Stimulated activated CD8-positive, alpha-beta memory T cell treated with anti-CD3 and anti-CD28 coated beads, Interleukin-12 subunit alpha, Interleukin-12 subunit beta, amount 100 ng/mL, for 4 hours (primary cell): Measurements from ENCODE around the gene KAZALD1.

Experiments used
- DNase-seq: peaks from one replicate; pipeline ENCODE4 v3.0.0-alpha.2; 2020; ENCODE audit warnings: low read depth

KAZALD1 gene

DNA sequence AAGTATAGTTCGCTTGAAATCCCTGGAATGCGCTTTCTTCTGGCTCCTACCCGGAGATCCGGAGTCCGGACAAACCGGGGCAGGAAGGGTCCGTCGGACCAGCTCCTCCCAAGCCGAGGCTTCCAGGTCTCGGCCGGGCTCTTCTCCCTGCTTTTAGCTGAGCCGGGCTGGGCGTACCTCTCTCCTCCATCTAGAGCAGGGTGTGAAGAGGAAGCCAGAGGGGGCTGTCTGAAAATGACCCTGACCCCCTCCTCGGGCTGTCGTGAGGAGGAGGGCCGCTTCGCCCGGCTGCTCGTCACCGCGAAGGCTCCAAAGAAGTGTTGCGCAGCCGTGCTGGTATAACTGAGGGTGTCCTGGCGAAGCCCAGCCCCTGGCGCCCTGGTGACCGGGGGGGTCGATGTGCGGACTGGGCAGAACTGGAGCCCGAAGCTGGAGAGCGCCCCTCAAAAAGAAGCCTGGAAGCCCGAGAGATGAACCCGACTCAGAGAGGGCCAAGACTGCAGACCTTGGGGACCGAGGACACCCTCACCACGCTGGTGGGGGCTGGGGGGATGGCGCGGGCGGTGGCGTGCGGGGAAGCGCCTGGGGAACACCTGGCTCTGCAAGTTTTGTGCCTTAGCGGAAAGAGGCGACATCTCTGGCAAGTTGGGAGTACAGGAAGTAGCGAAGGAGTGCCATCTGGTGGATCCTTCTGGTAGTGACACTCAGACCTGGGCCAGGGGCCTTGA lies 5.7 kb downstream of the KAZALD1 start:
- DNase-seq: peak; percentile 49

GRCh38 chr10:101069441-101069840 lies 7.7 kb downstream of the KAZALD1 start:
- no peak for DNase-seq

- no peak for DNase-seq
Measured at GRCh38 chr10:101070098-101070497, 8.3 kb downstream of the KAZALD1 start.

DNA sequence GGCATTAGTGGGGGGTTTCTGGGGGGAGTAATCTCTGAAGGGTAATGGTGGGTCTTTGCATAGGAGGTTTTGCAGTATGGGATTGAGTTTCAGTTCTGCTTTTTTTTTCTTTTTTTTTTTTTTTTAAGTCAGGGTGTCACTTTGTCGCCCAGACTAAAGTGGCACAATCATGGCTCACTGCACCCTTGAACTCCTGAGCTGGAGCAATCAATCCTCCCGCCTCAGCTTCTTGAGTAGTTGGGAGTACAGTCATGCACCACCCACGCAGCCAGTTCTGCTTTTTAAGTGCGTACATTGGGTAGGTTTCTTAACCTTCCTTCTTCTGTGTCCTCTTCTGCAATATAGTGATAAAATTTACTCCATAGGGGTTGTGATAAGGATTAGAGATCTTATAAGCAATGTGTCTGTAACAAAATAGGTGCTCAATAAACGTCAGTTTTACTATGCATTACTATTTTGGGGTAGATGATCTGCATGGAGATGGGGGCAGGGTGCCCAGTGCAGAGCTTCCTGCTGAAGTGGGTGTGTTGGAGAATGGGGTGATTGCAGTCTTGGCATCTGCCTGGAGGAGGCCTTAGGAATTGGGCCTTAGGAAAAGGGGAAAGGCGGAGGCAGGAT lies 9.6 kb downstream of the KAZALD1 start:
- DNase-seq: no peak

- no peak for DNase-seq
Measured at GRCh38 chr10:101071885-101072433, 10.2 kb downstream of the KAZALD1 start.

DNA sequence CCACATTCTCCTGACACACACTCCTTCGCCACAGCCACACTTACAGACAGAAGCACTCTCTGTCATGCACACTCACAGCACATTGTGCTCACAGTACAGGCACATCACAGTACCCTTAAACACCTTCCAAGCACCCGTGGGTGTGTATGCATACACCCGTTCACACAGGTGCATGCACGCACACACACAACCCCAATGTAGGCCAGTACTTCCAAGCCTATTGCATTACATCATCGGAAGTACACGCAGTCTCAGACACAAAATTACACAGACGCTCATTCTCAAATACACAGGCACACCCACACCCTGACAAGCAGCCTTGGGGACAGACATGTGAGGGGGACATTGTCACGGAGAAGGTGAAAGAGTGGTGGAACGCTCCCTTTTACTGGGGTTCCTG lies 11.1 kb downstream of the KAZALD1 start:
- DNase-seq: no peak

GRCh38 chr10:101073631-101074030 lies 11.8 kb downstream of the KAZALD1 start:
- no peak for DNase-seq

DNA sequence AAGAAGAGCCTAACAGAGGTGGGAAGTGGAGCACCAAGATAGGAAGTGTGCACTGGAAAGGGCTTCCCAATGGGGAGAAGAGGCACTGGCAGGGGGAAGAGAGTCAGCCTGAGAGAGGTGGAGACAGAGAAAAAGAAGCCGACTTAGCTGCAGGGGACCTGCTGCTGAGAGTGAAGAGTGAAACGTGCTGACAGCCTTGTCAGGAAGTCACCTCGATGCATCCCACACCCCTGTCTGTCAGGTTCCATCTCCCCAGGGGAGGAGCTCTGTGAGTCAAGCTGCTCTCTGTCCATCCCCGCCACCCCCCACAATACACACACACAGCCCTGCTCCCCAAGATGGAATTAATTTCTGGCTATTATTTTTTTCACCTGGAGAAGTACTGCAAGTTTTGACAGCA lies 14.0 kb downstream of the KAZALD1 start:
- DNase-seq: no peak

DNA sequence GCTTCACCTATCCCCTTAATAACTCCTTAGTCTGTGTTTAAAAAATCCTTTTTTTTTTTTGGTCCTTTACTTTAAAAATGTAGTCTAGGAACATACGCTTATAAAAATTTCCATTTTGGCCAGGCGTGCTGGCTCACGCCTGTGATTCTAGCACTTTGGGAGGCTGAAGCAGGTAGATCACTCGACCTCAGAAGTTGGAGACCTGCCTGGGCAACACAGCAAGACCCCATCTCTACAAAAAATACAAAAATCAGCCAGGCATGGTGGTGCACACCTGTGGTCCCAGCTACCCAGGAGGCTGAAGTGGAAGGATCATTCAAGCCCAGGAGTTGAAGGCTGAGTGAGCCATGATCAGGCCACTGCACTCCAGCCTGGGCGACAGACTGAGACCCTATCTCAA lies 14.8 kb downstream of the KAZALD1 start:
- DNase-seq: no peak

GRCh38 chr10:101079874-101080273 lies 18.1 kb downstream of the KAZALD1 start:
- no peak for DNase-seq

DNA sequence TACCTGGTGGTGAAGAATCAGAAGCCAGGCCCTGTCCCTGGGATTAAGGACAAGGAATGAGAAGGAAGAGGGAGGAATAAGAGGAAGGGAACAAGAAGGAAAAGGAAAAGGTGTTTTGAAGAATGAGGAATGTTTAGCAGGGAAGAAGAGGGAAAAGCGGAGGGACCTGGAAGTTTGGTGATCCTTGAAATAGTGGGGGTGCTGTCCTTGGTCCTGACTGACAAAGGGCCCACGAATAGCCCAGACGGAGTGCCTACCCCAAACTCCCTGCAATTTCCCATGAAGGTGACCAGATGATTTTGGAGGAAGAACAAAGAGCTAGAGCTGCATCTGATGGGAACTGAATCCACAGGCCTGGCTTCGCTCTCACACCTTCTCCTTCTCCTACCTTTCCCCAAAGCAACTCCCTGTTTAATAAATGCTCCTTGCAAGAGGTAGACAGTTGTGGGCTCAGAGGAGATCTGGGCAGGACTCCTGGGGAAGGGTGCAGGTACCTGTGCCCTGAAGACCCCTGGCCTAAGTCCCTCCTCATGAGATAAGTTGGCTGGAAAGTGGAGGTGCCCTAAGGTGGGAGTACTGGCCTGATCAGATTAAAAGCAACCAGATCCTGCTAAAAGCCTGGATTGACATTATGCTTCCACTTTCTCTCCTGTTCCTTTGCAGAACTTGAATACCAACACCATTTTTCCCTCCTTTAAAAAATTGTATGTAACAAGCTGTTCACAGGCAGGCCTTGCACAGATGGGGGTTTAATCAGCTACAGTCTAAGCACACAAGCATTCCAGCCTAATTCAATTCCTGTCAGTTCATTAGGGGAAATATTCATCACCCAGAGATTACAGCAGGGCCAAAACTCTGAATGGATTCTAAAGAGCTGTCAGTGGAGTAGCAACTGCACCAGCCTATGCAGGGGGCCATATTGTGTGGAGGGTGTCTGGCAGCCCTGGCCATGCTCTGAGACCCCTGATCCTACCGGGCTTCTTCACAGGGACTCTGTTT lies 19.4 kb downstream of the KAZALD1 start:
- no peak for DNase-seq

- DNase-seq: no peak
Measured at GRCh38 chr10:101085846-101086245, 24.1 kb downstream of the KAZALD1 start.

DNA sequence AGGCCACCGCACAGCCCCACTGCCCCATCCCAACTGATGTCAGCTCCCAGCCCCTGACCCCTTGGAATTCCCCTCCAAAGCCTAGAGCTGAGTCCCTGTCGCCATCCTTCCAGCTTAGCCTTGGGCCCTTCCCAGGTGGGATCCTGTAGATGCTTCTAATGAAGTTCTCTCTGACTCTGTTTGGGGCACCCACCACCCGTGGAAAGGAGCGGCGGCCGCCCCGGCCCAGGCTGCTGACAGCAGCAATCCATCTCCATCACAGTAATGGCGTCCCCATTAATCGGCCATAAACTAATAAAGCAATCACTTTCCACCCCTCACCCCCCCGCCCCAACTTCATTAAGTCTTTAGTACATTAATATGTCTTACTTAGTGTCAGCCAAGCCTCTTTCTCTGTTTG lies 25.6 kb downstream of the KAZALD1 start:
- DNase-seq: no peak

- no peak for DNase-seq
Measured at GRCh38 chr10:101087965-101088364, 26.2 kb downstream of the KAZALD1 start.

DNA sequence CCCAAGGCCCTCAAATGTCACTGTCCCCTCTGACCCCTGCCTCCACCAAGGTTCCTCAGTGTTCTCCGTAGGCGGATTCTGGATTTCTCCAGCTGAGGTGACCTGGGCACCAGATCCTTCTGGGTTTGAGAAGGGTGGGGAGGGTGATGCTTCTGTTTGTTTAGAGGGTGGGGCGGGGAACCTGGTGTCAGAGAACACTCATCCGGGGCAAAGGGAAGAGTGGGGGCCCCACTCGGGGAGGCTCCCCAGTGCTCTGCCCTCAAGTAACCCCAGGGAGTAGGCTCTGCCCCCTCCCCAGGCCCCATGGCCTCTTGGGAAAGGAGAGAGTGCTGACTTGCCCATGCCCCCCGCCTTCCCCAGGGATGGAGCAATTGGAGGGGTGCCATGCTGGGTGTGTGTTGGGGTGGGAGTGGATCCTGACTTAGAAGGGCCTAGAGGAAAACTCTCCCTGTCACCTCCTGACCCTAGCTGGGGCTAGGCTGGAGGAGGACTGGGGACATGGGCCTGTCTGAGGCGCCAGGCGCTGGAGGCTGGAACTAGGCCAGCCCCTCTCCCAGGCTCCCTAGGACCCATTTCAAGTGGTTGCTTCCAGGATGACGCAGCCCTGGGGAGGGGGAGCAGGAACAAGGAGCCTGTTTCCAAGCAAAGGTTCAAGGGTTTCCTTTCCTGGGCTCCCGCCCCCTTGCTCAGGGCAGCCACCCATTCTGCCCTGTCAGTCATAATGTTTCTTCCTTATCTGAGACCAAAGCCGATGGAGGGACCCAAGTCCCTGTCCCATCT lies 27.9 kb downstream of the KAZALD1 start:
- DNase-seq: no peak

DNA sequence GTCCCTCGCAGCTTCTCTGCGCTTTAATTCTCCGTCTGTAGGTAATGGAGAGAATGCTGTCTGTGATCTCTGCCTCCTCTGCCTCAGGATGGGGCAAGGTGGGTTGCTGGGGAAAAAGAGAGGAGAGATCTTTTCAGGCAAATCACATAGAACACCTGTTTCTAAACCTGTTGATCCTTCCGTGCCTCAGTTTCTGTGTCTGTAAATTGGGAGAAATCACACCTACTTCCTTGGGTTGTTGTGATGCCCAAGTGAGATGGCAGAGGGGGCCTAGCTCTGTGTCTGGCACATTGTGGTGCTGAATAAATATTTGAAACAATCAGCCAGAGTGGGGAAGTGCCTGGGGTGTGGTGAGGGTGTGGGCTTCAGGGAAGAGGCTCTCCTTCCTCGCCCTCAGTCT lies 28.8 kb downstream of the KAZALD1 start:
- no peak for DNase-seq

DNA sequence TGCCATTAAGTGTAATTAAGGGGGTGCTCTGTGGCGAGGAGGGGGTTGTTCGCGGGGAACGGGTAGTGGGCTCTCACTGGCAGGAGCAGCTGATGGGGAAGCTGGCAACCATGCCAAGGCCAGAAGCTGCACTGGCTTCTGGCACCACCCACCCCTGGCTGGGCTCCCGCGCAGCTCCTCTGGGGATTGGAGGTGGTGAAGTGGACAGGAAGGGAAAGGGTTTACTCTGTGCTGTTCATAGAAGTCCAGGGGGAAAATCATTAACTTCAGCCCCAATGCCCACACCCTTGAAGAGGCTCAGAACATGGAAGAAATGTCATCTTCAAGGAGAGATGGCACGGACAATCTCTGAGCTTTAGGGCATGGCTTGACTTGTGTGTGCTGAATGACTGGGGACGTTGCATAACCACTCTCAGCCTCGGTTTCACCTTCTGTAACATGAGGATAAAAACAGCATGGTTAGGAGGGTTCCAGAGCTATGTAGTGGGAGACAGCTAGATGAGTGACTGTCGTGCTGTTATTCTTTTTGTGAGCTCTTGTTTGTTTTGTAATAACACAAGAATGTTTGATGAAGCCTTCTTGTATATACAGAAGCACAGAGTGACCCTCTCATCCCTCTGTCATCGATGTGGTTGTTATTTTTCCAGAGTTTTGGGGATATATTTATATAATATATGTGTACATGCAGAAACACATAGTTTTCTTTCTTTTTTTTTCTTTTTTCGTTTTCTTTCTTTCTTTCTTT lies 29.9 kb downstream of the KAZALD1 start:
- no peak for DNase-seq

GRCh38 chr10:101092881-101093354 lies 31.1 kb downstream of the KAZALD1 start:
- DNase-seq: no peak

- DNase-seq: no peak
Measured at GRCh38 chr10:101094121-101094879, 32.5 kb downstream of the KAZALD1 start.

- DNase-seq: no peak
Measured at GRCh38 chr10:101095004-101095403, 33.2 kb downstream of the KAZALD1 start.
